CD4-positive, alpha-beta T cell treated with Interleukin-17A for 4 hours (primary cell): ENCODE results near the gene ZNF548.
A peak's percentile ranks its signal among the peaks of the same experiment; 100 is the strongest.

Experiments used
- DNase-seq: peaks from one replicate; pipeline ENCODE4 v3.0.0-alpha.2; 2020; ENCODE audit warnings: mixed read lengths

The ZNF548 gene

DNA sequence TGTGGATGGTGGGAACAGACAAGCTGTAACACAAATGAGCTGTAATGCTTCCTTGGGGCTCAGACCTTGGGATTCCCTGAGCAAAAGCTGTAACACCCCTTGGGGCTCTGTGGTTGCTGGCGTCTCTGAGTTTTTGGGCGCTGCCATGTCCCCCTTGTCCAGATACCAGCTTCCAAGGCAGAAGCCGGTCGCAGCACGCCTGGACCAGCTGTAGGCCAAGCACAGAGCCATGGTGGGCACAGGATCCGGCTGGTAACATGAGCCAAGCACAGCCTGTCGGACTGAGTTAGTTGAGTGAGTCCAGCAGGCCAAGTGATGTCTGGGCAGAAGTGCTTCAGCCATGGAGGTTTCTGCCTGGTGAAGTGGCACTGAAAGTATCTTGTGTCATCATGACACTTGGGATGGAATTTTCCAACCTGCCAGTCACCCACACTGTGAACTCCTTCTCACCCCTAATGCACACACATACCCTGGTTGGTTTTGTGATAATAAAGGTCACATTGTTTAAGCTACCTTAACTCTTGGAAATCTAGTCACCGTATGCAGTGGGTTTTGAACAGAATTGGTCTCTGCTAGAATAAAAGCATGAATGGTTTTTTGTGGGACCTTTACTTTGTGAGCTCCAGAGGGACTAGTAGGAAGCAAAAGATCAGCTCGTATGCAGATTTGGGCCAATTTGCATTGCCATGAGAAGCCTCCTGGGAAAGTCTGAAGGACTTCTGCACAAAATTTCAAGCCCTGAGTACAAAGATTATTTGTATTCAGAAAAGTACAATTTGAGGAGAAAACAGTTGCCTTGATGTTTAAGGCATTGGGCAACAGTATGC is 14.3 kb downstream of the ZNF548 start:
- DNase-seq = no peak

DNA sequence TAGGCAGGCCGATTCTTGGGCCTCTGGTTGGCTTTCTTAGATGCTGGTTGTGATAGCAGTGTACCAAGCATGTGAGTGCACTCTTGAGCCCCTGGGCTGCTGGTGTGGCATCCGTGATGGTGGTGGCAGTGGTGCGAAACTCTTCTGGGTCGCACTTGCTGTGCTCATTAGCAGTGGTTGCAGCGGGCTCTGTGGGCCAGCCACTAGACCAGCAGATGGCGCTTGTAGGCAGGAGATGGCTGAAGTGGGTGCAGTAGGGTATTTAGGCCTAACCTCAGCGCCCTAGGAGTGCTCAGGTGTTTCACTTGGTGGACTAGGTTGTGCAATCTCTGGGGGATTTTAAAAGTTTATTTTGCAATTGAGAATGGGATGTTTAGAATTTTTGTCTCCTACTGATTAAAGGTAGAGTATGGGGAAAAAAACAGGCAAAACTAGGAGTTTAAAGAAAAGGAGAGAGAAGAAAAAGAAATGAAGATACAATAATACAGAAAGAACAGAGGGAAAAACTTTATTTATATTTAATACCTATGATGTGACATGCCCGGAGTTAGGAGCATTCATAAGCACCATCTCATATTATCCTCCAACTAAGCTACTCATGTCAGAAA is 17.0 kb downstream of the ZNF548 start:
- DNase-seq = peak; percentile 72

DNA sequence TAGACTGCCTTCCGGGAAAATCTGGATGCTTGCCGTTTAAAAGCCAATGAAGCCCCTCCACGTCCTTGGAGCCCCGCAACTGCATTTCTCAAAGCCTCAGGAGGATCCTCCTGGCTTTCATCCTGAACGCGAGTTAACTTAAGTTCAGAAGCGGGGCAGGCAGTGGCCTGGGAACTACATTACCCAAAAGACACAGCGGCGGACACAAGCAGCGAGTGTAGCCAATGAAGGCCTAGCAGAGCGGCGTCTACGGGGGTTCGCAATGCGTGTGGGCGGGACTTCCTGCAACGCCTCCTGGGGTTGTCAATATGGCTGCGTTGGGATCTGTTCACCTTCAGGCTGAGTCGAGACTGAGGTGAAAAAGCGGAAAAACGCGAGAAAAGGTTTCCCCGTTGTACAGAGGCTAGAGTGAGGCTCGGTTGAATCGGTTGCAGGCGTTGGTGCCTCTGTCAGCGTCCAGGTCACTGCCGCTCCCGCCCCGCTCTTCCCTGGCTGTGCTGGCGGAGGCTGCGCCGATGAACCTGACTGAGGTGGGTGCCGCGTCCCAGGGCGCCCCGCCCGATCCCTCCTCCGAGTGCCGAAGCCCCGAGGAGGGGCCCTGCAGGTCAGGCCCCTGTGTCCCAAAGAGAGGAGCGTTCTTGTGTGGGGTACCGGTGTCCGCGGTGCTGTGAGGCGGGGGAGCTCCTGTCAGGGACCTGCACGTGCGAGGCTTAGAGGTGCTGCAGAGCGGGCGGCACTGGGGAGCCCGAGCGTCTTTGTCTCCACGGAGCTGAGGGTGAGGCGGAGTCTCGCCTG is 21.4 kb downstream of the ZNF548 start, which contains the start of gene ZNF17:
Gene ZNF17, plus strand, starts transcription at position 285 of the 795 bp plus-strand sequence. CDS start 2,455 bp downstream, outside the sequence.
- DNase-seq = peak; percentile 94

DNA sequence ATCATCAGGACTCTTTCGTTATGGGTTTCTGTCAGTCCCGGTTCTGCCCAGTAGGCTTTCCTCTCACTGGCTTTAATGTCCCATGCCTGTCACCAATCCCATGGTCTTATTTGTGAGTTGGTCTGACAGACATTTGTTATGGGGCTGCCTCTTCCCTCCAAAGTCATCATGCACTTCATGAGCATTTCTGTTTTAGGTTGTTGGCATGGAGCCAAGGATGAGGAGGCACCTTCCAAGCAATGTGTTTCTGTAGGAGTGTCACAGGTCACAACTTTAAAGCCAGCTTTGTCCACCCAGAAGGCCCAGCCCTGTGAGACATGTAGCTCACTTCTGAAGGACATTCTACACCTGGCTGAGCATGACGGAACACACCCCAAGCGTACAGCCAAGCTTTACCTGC is 29.8 kb downstream of the ZNF548 start:
- DNase-seq = no peak

DNA sequence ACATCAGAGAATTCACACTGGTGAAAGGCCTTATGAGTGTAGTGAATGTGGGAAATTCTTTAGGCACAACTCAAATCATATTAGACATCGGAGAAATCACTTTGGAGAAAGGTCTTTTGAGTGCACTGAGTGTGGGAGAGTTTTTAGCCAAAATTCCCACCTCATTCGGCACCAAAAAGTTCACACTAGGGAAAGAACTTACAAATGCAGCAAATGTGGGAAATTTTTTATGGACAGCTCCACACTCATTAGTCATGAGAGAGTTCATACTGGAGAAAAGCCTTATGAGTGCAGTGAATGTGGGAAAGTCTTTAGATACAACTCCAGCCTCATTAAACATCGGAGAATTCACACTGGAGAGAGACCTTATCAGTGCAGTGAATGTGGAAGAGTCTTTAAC is 31.4 kb downstream of the ZNF548 start:
- no peak for DNase-seq

DNA sequence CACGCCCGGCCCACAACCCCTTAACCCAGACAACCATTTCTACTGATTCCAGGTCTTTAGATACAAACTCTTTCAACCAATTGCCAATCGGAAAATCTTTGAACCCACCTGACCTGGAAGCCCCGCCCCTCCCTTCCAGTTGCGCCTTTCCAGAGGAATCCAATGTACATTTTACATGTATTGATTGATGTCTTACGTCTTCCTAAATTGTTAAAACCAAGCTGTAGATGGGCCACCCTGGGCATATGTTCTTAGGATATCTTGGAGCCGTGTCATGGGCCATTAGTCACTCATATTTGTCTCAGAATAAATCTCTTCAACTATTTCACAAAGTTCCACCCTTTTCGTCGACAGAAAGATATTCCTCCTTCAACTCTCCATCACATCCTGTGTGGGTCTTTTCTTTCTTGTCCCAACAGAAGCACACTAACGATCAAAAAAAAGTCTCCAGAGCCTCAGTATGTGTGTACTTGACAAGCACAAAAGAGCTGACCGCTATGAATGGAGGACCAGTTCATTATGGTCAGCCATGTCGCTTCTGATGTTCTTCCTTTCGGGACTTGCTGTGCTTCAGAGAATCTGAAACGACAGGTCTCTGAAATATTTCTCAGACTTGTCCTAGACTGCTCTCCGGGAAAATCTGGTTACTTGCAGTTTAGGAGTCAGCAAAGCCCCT is 44.9 kb downstream of the ZNF548 start:
- no peak for DNase-seq

DNA sequence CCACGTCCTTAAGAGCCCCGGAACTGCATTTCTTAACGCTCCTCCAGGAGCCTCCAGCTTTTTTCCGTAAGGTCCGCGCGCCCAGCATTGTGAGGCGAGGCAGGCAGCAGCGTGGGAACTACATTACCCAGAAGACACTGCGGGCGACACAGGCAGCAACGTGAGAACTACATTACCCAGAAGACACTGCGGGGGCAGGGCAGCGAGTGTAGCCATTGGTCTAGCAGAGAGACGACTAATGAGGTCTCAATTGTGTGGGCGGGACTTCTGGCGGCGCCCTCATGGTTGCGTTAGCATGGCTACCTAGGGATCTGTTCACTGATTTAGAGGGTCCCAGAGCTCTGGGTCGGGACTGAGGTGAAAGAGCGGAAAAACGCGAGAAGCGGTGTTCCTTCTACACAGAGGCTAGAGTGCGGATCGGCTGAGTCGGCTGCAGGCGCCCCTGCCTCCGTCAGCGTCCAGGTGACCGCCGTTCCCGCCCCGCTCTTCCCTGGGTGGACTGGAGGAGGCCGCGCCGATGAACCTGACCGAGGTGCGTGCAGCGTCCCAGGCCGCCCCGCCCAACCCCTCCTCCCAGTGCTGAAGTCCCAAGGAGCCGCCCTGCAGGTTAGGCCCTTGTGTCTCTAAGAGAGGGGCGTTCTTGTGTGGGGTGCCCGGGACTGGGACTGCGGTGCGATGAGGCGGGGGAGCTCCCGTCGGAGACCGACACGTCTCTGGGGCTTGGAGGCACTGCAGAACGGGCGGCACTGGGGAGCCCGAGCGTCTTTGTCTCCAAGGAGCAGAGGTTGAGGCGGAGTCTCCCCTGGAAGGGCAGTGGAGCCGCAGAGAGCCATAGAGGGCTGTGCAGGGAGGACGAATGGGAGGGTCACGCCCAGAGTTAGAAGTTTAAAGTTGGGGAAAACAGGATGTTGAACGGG is 45.7 kb downstream of the ZNF548 start, which contains the start of gene ZNF749:
Gene ZNF749, plus strand, starts transcription at position 264 of the 917 bp plus-strand sequence. Its CDS starts 254 bp downstream, at position 518.
- DNase-seq = peak; percentile 97

DNA sequence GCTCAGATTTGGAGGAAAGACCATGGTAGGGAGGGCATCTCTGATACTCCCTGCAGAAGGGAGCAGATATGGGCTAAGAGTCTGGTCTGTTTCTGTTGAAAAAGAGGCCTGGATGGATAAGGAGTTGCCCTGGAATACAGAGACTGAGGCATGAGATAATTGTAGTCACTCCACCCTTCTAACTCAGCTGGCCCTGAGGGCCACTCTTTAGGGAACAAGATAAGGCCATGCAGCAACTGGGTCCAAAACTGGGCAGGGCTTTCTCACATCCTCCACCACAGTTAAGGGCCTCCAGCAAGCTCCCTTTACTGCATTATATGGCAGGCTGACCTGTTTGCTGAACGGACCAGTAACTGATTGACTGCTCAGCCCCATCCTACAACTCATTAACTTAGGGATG is 46.8 kb downstream of the ZNF548 start:
- no peak for DNase-seq

DNA sequence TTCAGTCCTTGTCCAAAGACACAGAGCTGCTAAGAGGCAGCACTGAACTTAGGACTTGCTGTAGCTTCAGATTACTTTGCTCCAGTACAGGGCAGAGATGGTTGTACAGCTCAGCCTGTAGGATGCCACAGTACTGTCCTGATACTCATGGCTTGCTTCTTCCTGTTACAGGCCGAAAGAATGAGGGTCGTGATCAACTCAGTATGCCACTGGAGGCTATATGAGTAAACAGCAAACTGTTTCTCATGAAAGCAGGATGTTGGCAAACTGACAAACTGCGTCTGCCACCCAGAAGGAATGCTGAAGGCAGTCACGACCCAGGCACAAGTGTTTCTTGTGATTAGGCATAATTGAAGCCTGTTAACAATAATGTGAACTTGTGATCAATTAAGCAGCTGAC is 48.3 kb downstream of the ZNF548 start:
- no peak for DNase-seq

DNA sequence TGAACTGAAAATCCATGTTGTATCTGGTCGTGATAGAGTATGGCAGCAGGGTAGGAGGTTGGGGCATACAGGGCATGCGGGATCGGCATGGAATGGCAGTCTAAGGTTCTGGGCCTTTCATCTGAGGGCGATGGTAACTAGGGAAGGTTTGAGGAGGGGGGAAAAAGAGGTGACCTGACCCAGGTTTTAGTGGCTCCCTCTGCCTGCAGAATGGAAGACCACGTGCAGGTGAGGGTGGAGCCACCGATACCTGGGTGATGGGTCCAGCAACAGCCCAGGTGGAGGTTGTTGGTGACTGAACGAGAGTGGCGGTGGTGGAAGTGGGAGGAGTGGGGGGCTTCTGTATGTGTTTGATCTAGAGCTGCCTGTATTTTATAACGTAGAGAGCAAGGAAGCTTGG is 49.3 kb downstream of the ZNF548 start:
- DNase-seq = no peak

DNA sequence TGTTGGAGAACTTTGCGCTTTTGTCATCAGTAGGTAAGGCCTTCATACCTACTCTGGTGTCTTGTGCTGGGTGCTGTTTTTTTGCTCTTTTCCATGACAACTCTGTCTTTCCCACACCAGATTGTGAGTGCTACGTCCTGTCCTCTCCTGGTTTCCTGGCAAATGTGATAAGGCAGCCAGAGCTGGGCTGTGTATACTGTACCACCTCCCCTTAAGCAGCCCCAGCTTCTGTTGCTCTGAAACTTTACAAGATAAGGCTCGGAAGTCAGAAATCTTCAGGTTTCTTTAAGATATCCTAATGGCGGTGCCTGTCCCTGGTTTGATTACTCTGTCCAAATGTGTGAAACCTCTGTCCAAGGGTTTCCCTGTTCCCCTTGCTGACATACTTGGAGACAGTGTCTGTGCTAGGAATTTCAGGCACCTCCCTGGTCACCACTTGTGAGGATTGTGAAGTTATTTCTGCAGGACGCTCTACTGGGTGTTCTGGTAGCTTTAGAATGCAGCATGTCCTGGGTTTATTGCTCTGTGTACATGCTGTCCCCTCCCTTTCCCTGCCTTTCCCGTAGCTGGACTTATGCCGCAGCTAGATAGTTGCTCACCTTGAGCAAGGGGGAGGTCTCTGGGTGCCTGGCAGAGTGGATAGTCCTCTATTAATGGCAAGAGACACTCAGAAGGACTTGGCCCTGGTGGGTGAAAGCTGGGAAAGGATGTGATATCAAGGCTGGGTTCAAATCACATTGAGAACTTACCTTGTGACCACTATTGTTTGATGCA is 52.5 kb downstream of the ZNF548 start:
- DNase-seq = no peak

DNA sequence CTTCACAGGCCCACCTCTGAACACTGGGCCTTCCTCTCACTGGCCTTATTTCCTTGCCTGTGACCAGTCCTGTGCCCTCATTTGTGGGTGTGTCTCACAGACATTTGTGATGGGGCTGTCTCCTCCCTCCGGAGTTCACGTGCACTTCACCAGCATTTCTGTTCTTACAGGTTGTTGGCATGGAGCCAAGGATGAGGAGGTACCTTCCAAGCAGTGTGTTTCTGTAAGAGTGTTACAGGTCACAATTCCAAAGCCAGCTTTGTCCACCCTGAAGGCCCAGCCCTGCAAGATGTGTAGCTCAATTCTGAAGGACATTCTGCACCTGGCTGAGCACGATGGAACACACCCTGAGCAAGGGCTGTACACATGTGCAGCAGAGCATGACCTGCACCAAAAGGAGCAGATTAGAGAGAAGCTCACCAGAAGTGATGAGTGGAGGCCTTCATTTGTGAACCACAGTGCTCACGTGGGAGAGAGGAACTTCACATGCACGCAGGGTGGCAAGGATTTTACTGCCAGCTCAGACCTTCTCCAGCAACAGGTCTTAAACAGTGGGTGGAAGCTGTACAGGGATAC is 53.6 kb downstream of the ZNF548 start:
- no peak for DNase-seq

DNA sequence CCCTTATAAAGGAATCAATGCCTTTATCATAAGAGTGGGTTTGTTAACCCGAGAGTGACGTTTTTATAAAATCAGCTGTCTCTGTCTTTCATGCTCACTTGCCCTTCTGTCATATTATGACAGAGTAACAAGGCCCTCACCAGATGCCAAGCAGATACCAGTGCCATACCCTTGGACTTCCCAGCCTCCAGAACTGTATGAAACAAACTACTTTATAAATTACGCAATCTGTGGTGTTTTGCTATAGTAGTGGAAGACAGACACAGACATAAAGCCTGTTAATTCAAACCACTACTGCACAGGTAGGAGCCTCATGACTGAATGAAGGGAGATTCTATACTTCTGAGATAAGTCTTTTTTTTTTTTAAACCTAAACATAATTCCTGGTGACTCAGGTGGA is 62.7 kb downstream of the ZNF548 start:
- no peak for DNase-seq
